SK-N-SH treated with all-trans-retinoic acid at 6 μM for 48 hours (cell line): ENCODE results near the gene PCDHGB2.

Experiments
- ATAC-seq: fragments of 200-7000 bp; cut with Tn5 transposase; 3 replicates; pipeline ENCODE4 v1.9.1; 2020; ENCODE audit warnings: mild to moderate bottlenecking, moderate library complexity
- ARNTL ChIP-seq: fragments of 450-650 bp; formaldehyde crosslinking; IDR thresholded peaks from 2 replicates; pipeline ENCODE4 v1.5.0; 2020; ENCODE audit warnings: low read depth, mild to moderate bottlenecking, moderate library complexity, borderline replicate concordance
- BACH2 ChIP-seq: fragments of 250-450 bp; sonication (Bioruptor Pico); IDR thresholded peaks from 2 replicates; pipeline ENCODE4 v1.9.0; 2021; ENCODE audit warnings: mild to moderate bottlenecking, borderline replicate concordance
- CSDC2 ChIP-seq: fragments of 250-450 bp; sonication (Bioruptor Pico); IDR thresholded peaks from 2 replicates; pipeline ENCODE4 v1.5.0; 2020; ENCODE audit warnings: mild to moderate bottlenecking, moderate library complexity
- OSR1 ChIP-seq: fragments of 250-450 bp; sonication (Bioruptor Pico); IDR thresholded peaks from 2 replicates; pipeline ENCODE4 v1.8.0; 2022; ENCODE audit warnings: moderate library complexity, mild to moderate bottlenecking, inconsistent platforms
- PATZ1 ChIP-seq: fragments of 250-450 bp; sonication (Bioruptor Pico); IDR thresholded peaks from 2 replicates; pipeline ENCODE4 v1.8.0; 2020; ENCODE audit warnings: mild to moderate bottlenecking, moderate library complexity, borderline replicate concordance
- POU6F1 ChIP-seq: fragments of 250-450 bp; sonication (Bioruptor Pico); IDR thresholded peaks from 2 replicates; pipeline ENCODE4 v1.8.0; 2021; ENCODE audit warnings: low read depth, mild to moderate bottlenecking, moderate library complexity, borderline replicate concordance
- PPARA ChIP-seq: fragments of 250-450 bp; sonication (Bioruptor Pico); IDR thresholded peaks from 2 replicates; pipeline ENCODE4 v1.5.0; 2020; ENCODE audit warnings: mild to moderate bottlenecking, borderline replicate concordance
- RARB ChIP-seq: fragments of 250-450 bp; sonication (Bioruptor Pico); IDR thresholded peaks from 2 replicates; pipeline ENCODE4 v1.8.0; 2021; ENCODE audit warnings: mild to moderate bottlenecking, moderate library complexity
- SNAI2 ChIP-seq: fragments of 250-450 bp; sonication (Bioruptor Pico); IDR thresholded peaks from 2 replicates; pipeline ENCODE4 v1.5.0; 2020; ENCODE audit warnings: mild to moderate bottlenecking, moderate library complexity
- TOX ChIP-seq: fragments of 250-450 bp; sonication (Bioruptor Pico); IDR thresholded peaks from 2 replicates; pipeline ENCODE4 v1.8.0; 2021; ENCODE audit warnings: mild to moderate bottlenecking, moderate library complexity, borderline replicate concordance
- ZFP3 ChIP-seq: fragments of 250-450 bp; sonication (Bioruptor Pico); IDR thresholded peaks from 2 replicates; pipeline ENCODE4 v1.5.0; 2020; ENCODE audit warnings: mild to moderate bottlenecking, moderate library complexity
- ZFP30 ChIP-seq: fragments of 450-650 bp; formaldehyde crosslinking; IDR thresholded peaks from 2 replicates; pipeline ENCODE4 v1.5.0; 2022; ENCODE audit warnings: mild to moderate bottlenecking, moderate library complexity
- ZNF565 ChIP-seq: fragments of 450-650 bp; formaldehyde crosslinking; conservative IDR thresholded peaks from 2 replicates; pipeline ENCODE4 v1.5.0; 2020; ENCODE audit warnings: low read depth, mild to moderate bottlenecking, moderate library complexity
- ZNF70 ChIP-seq: fragments of 450-650 bp; formaldehyde crosslinking; IDR thresholded peaks from 2 replicates; pipeline ENCODE4 v1.5.0; 2020; ENCODE audit warnings: mild to moderate bottlenecking, moderate library complexity
- ZNF8 ChIP-seq: fragments of 450-650 bp; formaldehyde crosslinking; IDR thresholded peaks from 2 replicates; pipeline ENCODE4 v1.5.0; 2020; ENCODE audit warnings: mild to moderate bottlenecking, moderate library complexity
- TF ChIP-seq, protein P1 (sequence below): fragments of 250-450 bp; sonication (Bioruptor Pico); IDR thresholded peaks from 2 replicates; pipeline ENCODE4 v1.5.1; 2021; ENCODE audit warnings: mild to moderate bottlenecking, moderate library complexity
- TF ChIP-seq, protein P2 (sequence below): fragments of 250-450 bp; sonication (Bioruptor Pico); IDR thresholded peaks from 2 replicates; pipeline ENCODE4 v1.5.1; 2020; ENCODE audit warnings: low read depth, mild to moderate bottlenecking, moderate library complexity
- TF ChIP-seq, protein P3 (sequence below): fragments of 250-450 bp; sonication (Bioruptor Pico); IDR thresholded peaks from 2 replicates; pipeline ENCODE4 v1.5.0; 2020; ENCODE audit warnings: mild to moderate bottlenecking, moderate library complexity

The PCDHGB2 gene

DNA sequence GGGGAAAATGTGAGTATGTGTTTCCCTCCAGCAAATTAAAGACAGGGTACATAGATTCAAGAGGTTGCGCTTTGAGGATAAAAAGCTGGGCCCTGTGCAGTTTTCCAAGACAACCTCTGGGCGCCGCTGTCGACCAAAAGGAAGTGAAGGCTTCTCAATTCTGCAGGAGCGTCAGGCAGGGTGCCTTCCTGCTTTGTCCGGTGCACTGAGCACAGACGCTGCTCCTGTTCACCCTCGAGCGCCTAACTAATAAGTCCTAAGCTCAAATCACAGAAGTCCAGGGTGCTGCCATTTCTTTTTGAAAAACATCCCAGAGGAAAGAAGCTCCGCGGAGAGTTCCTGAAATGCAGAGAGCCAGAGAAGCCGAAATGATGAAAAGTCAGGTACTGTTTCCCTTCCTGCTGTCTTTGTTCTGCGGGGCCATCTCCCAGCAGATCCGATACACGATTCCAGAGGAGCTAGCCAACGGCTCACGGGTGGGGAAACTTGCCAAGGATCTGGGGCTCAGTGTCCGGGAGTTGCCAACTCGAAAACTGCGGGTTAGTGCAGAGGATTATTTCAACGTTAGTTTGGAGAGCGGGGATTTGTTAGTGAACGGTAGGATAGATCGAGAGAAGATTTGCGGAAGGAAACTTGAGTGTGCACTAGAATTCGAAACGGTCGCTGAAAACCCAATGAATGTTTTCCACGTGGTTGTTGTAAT is 9.7 kb upstream of the PCDHGB2 start, which contains the start of gene PCDHGB1:
Gene PCDHGB1 (plus strand): TSS at position 183 of the 703 bp plus-strand sequence. CDS start 162 bp downstream, at position 345.
- TF ChIP-seq, protein P1, sequence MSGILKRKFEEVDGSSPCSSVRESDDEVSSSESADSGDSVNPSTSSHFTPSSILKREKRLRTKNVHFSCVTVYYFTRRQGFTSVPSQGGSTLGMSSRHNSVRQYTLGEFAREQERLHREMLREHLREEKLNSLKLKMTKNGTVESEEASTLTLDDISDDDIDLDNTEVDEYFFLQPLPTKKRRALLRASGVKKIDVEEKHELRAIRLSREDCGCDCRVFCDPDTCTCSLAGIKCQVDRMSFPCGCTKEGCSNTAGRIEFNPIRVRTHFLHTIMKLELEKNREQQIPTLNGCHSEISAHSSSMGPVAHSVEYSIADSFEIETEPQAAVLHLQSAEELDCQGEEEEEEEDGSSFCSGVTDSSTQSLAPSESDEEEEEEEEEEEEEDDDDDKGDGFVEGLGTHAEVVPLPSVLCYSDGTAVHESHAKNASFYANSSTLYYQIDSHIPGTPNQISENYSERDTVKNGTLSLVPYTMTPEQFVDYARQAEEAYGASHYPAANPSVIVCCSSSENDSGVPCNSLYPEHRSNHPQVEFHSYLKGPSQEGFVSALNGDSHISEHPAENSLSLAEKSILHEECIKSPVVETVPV (CRISPR knock-in tag) = no peak
- TF ChIP-seq ZFP3 (CRISPR knock-in tag) (no peak), CSDC2 (no peak), ZFP30 (no peak), OSR1 (CRISPR knock-in tag) (no peak), ZNF70 (CRISPR knock-in tag) (no peak), SNAI2 (CRISPR knock-in tag) (no peak)
- TF ChIP-seq, protein P2, sequence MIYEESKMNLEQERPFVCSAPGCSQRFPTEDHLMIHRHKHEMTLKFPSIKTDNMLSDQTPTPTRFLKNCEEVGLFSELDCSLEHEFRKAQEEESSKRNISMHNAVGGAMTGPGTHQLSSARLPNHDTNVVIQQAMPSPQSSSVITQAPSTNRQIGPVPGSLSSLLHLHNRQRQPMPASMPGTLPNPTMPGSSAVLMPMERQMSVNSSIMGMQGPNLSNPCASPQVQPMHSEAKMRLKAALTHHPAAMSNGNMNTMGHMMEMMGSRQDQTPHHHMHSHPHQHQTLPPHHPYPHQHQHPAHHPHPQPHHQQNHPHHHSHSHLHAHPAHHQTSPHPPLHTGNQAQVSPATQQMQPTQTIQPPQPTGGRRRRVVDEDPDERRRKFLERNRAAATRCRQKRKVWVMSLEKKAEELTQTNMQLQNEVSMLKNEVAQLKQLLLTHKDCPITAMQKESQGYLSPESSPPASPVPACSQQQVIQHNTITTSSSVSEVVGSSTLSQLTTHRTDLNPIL = no peak
- peak; percentile 27; the same call in 1 of the 3 replicates for ATAC-seq

- ATAC-seq = no peak
- no peak for TF ChIP-seq TOX (CRISPR knock-in tag)
- no peak for TF ChIP-seq ARNTL (CRISPR knock-in tag)
- no peak for TF ChIP-seq ZNF70 (CRISPR knock-in tag)
- TF ChIP-seq, protein P3, sequence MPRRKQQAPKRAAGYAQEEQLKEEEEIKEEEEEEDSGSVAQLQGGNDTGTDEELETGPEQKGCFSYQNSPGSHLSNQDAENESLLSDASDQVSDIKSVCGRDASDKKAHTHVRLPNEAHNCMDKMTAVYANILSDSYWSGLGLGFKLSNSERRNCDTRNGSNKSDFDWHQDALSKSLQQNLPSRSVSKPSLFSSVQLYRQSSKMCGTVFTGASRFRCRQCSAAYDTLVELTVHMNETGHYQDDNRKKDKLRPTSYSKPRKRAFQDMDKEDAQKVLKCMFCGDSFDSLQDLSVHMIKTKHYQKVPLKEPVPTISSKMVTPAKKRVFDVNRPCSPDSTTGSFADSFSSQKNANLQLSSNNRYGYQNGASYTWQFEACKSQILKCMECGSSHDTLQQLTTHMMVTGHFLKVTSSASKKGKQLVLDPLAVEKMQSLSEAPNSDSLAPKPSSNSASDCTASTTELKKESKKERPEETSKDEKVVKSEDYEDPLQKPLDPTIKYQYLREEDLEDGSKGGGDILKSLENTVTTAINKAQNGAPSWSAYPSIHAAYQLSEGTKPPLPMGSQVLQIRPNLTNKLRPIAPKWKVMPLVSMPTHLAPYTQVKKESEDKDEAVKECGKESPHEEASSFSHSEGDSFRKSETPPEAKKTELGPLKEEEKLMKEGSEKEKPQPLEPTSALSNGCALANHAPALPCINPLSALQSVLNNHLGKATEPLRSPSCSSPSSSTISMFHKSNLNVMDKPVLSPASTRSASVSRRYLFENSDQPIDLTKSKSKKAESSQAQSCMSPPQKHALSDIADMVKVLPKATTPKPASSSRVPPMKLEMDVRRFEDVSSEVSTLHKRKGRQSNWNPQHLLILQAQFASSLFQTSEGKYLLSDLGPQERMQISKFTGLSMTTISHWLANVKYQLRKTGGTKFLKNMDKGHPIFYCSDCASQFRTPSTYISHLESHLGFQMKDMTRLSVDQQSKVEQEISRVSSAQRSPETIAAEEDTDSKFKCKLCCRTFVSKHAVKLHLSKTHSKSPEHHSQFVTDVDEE (CRISPR knock-in tag) = no peak
- TF ChIP-seq RARB (CRISPR knock-in tag) = no peak
- TF ChIP-seq, protein P1 (CRISPR knock-in tag) = no peak
- TF ChIP-seq POU6F1 (CRISPR knock-in tag) = no peak
- TF ChIP-seq, protein P2 = no peak
- TF ChIP-seq PPARA (CRISPR knock-in tag) = no peak
- no peak for TF ChIP-seq BACH2 (CRISPR knock-in tag)
- TF ChIP-seq ZFP30 = no peak
- TF ChIP-seq ZFP3 (CRISPR knock-in tag) = no peak
- TF ChIP-seq CSDC2 = no peak
- no peak for TF ChIP-seq PATZ1 (CRISPR knock-in tag)
- no peak for TF ChIP-seq ZNF565 (CRISPR knock-in tag)
- no peak for TF ChIP-seq ZNF8 (CRISPR knock-in tag)
Measured at GRCh38 chr5:141351591-141351990, 8.2 kb upstream of the PCDHGB2 start.
